ENCODE results near the gene MALSU1.

DNA sequence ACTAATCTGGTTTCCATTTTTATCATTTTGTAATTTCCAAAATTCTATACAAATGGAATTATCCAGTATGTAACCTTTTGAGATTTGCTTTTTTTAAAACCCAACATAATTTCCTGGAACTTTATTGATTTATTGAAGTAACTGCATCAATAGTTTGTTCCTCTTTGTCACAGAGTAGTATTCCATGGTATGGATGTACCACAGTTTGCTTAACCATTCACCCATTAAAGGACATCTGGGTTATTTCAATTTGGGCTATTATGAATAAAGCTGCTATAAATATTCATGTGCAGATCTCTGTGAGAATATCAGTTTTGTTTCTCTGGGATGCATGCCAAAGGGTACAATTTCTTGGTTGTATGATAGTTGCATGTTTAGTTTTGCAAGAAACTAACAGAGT is 49.7 kb upstream of the MALSU1 start:
- TF ChIP-seq, protein P1, sequence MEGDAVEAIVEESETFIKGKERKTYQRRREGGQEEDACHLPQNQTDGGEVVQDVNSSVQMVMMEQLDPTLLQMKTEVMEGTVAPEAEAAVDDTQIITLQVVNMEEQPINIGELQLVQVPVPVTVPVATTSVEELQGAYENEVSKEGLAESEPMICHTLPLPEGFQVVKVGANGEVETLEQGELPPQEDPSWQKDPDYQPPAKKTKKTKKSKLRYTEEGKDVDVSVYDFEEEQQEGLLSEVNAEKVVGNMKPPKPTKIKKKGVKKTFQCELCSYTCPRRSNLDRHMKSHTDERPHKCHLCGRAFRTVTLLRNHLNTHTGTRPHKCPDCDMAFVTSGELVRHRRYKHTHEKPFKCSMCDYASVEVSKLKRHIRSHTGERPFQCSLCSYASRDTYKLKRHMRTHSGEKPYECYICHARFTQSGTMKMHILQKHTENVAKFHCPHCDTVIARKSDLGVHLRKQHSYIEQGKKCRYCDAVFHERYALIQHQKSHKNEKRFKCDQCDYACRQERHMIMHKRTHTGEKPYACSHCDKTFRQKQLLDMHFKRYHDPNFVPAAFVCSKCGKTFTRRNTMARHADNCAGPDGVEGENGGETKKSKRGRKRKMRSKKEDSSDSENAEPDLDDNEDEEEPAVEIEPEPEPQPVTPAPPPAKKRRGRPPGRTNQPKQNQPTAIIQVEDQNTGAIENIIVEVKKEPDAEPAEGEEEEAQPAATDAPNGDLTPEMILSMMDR (IDR thresholded peaks at IDR 0.05; ENCODE audit: low read depth, low read length): no peak
- TF ChIP-seq EZH2phosphoT487 (IDR thresholded peaks at IDR 0.05; ENCODE audit: low read depth): no peak

Measured in OCI-LY3 (cell line).